Measurements from ENCODE around the gene FGF12.
"Not testable (repeated sequence)": the region's sequence is repeated elsewhere in the genome, so short reads cannot be mapped to it uniquely, and the experiment has no call there.

Gene FGF12

GRCh38 chr3:192727032-192727847 is at the start of gene FGF12:
TSS of gene FGF12 (minus strand) at chr3:192727541.
- peak within 1 kb of the TSS; percentile 34 to 68 for H3K4me3 ChIP-seq (ENCODE audit: low read depth in 1 of 2, low read length in 2 of 2)
- no peaks in the 10 kb centered on the region for H3K9me3 ChIP-seq (ENCODE audit: control insufficient read depth in 1 of 2, low read length in 2 of 2)
- H3K27me3 ChIP-seq (ENCODE audit: low read depth, low read length): no peaks in the 10 kb centered on the region
- H3K4me1 ChIP-seq (ENCODE audit: control insufficient read depth in 1 of 2, insufficient read depth in 2 of 2, low read length in 2 of 2): peaks cover 0 to 8% of the 10 kb centered on the region in 2 donors
- H3K36me3 ChIP-seq (ENCODE audit: control insufficient read depth in 1 of 2, insufficient read depth in 2 of 2, low read length in 2 of 2): no peaks in the 10 kb centered on the region
- H3K27ac ChIP-seq (ENCODE audit: low read length): no peak within 1 kb of the TSS

- H3K27me3 ChIP-seq (ENCODE audit: low read depth, low read length); H3K4me3 ChIP-seq (ENCODE audit: low read depth in 1 of 2, low read length in 2 of 2); H3K4me1 ChIP-seq (ENCODE audit: control insufficient read depth in 1 of 2, insufficient read depth in 2 of 2, low read length in 2 of 2); H3K36me3 ChIP-seq (ENCODE audit: control insufficient read depth in 1 of 2, insufficient read depth in 2 of 2, low read length in 2 of 2); H3K27ac ChIP-seq (ENCODE audit: low read length): not testable (repeated sequence)
- H3K9me3 ChIP-seq (ENCODE audit: control insufficient read depth in 1 of 2, low read length in 2 of 2): peaks cover 0 to 14% of the 10 kb centered on the region in 2 donors
Observed at GRCh38 chr3:192774341-192774740, 47.0 kb upstream of the FGF12 start.

GRCh38 chr3:192772240-192772894 is 45.0 kb upstream of the FGF12 start:
- Histone ChIP-seq H3K27me3 (ENCODE audit: low read depth, low read length) (no peaks in the 10 kb centered on the region), H3K4me3 (ENCODE audit: low read depth in 1 of 2, low read length in 2 of 2) (no peak overlapping the region), H3K36me3 (ENCODE audit: control insufficient read depth in 1 of 2, insufficient read depth in 2 of 2, low read length in 2 of 2) (no peaks in the 10 kb centered on the region), H3K27ac (ENCODE audit: low read length) (no peak overlapping the region), H3K9me3 (ENCODE audit: control insufficient read depth in 1 of 2, low read length in 2 of 2) (peaks cover 0 to 14% of the 10 kb centered on the region in 2 donors), H3K4me1 (ENCODE audit: control insufficient read depth in 1 of 2, insufficient read depth in 2 of 2, low read length in 2 of 2) (no peaks in the 10 kb centered on the region)

- no peaks in the 10 kb centered on the region for H3K36me3 ChIP-seq (ENCODE audit: control insufficient read depth in 1 of 2, insufficient read depth in 2 of 2, low read length in 2 of 2)
- H3K4me1 ChIP-seq (ENCODE audit: control insufficient read depth in 1 of 2, insufficient read depth in 2 of 2, low read length in 2 of 2): no peaks in the 10 kb centered on the region
- no peak overlapping the region for H3K27ac ChIP-seq (ENCODE audit: low read length)
- H3K9me3 ChIP-seq (ENCODE audit: control insufficient read depth in 1 of 2, low read length in 2 of 2): no peaks in the 10 kb centered on the region
- no peak overlapping the region for H3K4me3 ChIP-seq (ENCODE audit: low read depth in 1 of 2, low read length in 2 of 2)
- H3K27me3 ChIP-seq (ENCODE audit: low read depth, low read length): no peaks in the 10 kb centered on the region
Observed at GRCh38 chr3:192758654-192759053, 31.3 kb upstream of the FGF12 start.

GRCh38 chr3:192751148-192751547 is 23.8 kb upstream of the FGF12 start:
- Histone ChIP-seq H3K36me3 (ENCODE audit: control insufficient read depth in 1 of 2, insufficient read depth in 2 of 2, low read length in 2 of 2) (no peaks in the 10 kb centered on the region), H3K27ac (ENCODE audit: low read length) (no peak overlapping the region), H3K4me1 (ENCODE audit: control insufficient read depth in 1 of 2, insufficient read depth in 2 of 2, low read length in 2 of 2) (no peaks in the 10 kb centered on the region), H3K27me3 (ENCODE audit: low read depth, low read length) (no peaks in the 10 kb centered on the region), H3K4me3 (ENCODE audit: low read depth in 1 of 2, low read length in 2 of 2) (no peak overlapping the region), H3K9me3 (ENCODE audit: control insufficient read depth in 1 of 2, low read length in 2 of 2) (no peaks in the 10 kb centered on the region)

- H3K4me3 ChIP-seq (ENCODE audit: low read depth in 1 of 2, low read length in 2 of 2): no peak overlapping the region
- H3K9me3 ChIP-seq (ENCODE audit: control insufficient read depth in 1 of 2, low read length in 2 of 2): no peaks in the 10 kb centered on the region
- H3K36me3 ChIP-seq (ENCODE audit: control insufficient read depth in 1 of 2, insufficient read depth in 2 of 2, low read length in 2 of 2): no peaks in the 10 kb centered on the region
- no peak overlapping the region for H3K27ac ChIP-seq (ENCODE audit: low read length)
- H3K4me1 ChIP-seq (ENCODE audit: control insufficient read depth in 1 of 2, insufficient read depth in 2 of 2, low read length in 2 of 2): no peaks in the 10 kb centered on the region
- no peaks in the 10 kb centered on the region for H3K27me3 ChIP-seq (ENCODE audit: low read depth, low read length)
Observed at GRCh38 chr3:192750201-192750600, 22.9 kb upstream of the FGF12 start.

- H3K36me3 ChIP-seq (ENCODE audit: control insufficient read depth in 1 of 2, insufficient read depth in 2 of 2, low read length in 2 of 2): no peaks in the 10 kb centered on the region
- H3K9me3 ChIP-seq (ENCODE audit: control insufficient read depth in 1 of 2, low read length in 2 of 2): no peaks in the 10 kb centered on the region
- H3K27me3 ChIP-seq (ENCODE audit: low read depth, low read length): no peaks in the 10 kb centered on the region
- no peaks in the 10 kb centered on the region for H3K4me1 ChIP-seq (ENCODE audit: control insufficient read depth in 1 of 2, insufficient read depth in 2 of 2, low read length in 2 of 2)
- no peak overlapping the region for H3K4me3 ChIP-seq (ENCODE audit: low read depth in 1 of 2, low read length in 2 of 2)
- H3K27ac ChIP-seq (ENCODE audit: low read length): no peak overlapping the region
Observed at GRCh38 chr3:192747746-192748145, 20.4 kb upstream of the FGF12 start.

- Histone ChIP-seq H3K36me3 (ENCODE audit: control insufficient read depth in 1 of 2, insufficient read depth in 2 of 2, low read length in 2 of 2) (no peaks in the 10 kb centered on the region), H3K27me3 (ENCODE audit: low read depth, low read length) (no peaks in the 10 kb centered on the region), H3K27ac (ENCODE audit: low read length) (no peak overlapping the region), H3K4me3 (ENCODE audit: low read depth in 1 of 2, low read length in 2 of 2) (no peak overlapping the region), H3K9me3 (ENCODE audit: control insufficient read depth in 1 of 2, low read length in 2 of 2) (no peaks in the 10 kb centered on the region), H3K4me1 (ENCODE audit: control insufficient read depth in 1 of 2, insufficient read depth in 2 of 2, low read length in 2 of 2) (no peaks in the 10 kb centered on the region)
Observed at GRCh38 chr3:192747145-192747544, 19.8 kb upstream of the FGF12 start.

- H3K36me3 ChIP-seq (ENCODE audit: control insufficient read depth in 1 of 2, insufficient read depth in 2 of 2, low read length in 2 of 2): no peaks in the 10 kb centered on the region
- H3K27me3 ChIP-seq (ENCODE audit: low read depth, low read length): no peaks in the 10 kb centered on the region
- no peaks in the 10 kb centered on the region for H3K9me3 ChIP-seq (ENCODE audit: control insufficient read depth in 1 of 2, low read length in 2 of 2)
- H3K27ac ChIP-seq (ENCODE audit: low read length): no peak overlapping the region
- no peak overlapping the region for H3K4me3 ChIP-seq (ENCODE audit: low read depth in 1 of 2, low read length in 2 of 2)
- H3K4me1 ChIP-seq (ENCODE audit: control insufficient read depth in 1 of 2, insufficient read depth in 2 of 2, low read length in 2 of 2): no peaks in the 10 kb centered on the region
Observed at GRCh38 chr3:192745150-192745549, 17.8 kb upstream of the FGF12 start.

- not testable (repeated sequence) for H3K27me3 ChIP-seq (ENCODE audit: low read depth, low read length); H3K36me3 ChIP-seq (ENCODE audit: control insufficient read depth in 1 of 2, insufficient read depth in 2 of 2, low read length in 2 of 2); H3K4me3 ChIP-seq (ENCODE audit: low read depth in 1 of 2, low read length in 2 of 2); H3K9me3 ChIP-seq (ENCODE audit: control insufficient read depth in 1 of 2, low read length in 2 of 2); H3K27ac ChIP-seq (ENCODE audit: low read length); H3K4me1 ChIP-seq (ENCODE audit: control insufficient read depth in 1 of 2, insufficient read depth in 2 of 2, low read length in 2 of 2)
Observed at GRCh38 chr3:192744604-192745003, 17.3 kb upstream of the FGF12 start.

GRCh38 chr3:192737506-192737905 is 10.2 kb upstream of the FGF12 start:
- Histone ChIP-seq H3K36me3 (ENCODE audit: control insufficient read depth in 1 of 2, insufficient read depth in 2 of 2, low read length in 2 of 2) (no peaks in the 10 kb centered on the region), H3K27me3 (ENCODE audit: low read depth, low read length) (no peaks in the 10 kb centered on the region), H3K9me3 (ENCODE audit: control insufficient read depth in 1 of 2, low read length in 2 of 2) (no peaks in the 10 kb centered on the region), H3K4me3 (ENCODE audit: low read depth in 1 of 2, low read length in 2 of 2) (no peak overlapping the region), H3K27ac (ENCODE audit: low read length) (no peak overlapping the region), H3K4me1 (ENCODE audit: control insufficient read depth in 1 of 2, insufficient read depth in 2 of 2, low read length in 2 of 2) (no peaks in the 10 kb centered on the region)

Data from muscle layer of duodenum (tissue), 2 donors.